ENCODE data around the gene CAPN1.
"Not testable (repeated sequence)": the region's sequence is repeated elsewhere in the genome, so short reads cannot be mapped to it uniquely, and the experiment has no call there.

The CAPN1 gene

DNA sequence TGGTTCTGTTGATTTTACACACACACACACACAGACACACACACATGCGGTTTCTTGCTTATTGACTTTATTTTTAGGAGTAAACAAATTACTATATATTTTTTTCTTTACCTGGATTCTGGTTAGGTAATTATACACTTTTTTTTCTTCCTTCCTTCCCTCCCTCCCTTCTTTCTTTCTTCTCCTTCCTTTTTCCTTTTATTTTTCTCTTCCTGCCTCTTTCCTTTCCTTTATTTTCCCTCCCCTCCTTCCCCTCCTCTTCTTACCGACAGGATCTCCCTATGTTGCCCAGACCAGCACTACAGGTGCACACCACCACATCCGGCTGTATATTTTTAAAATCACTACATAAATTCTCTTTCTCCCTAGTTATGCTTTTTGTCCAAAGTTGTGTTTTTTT lies 14.8 kb upstream of the CAPN1 start:
- ChIA-PET POLR2A (no interaction called here), CTCF (no interaction called here)
- TF ChIP-seq, protein P1, sequence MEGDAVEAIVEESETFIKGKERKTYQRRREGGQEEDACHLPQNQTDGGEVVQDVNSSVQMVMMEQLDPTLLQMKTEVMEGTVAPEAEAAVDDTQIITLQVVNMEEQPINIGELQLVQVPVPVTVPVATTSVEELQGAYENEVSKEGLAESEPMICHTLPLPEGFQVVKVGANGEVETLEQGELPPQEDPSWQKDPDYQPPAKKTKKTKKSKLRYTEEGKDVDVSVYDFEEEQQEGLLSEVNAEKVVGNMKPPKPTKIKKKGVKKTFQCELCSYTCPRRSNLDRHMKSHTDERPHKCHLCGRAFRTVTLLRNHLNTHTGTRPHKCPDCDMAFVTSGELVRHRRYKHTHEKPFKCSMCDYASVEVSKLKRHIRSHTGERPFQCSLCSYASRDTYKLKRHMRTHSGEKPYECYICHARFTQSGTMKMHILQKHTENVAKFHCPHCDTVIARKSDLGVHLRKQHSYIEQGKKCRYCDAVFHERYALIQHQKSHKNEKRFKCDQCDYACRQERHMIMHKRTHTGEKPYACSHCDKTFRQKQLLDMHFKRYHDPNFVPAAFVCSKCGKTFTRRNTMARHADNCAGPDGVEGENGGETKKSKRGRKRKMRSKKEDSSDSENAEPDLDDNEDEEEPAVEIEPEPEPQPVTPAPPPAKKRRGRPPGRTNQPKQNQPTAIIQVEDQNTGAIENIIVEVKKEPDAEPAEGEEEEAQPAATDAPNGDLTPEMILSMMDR (IDR thresholded peaks at IDR 0.05; ENCODE audit: insufficient read depth, low read length, missing control alignments) = no peak
- DNase-seq (ENCODE audit: low read depth, low spot score) = no peak
- H3K4me3 ChIP-seq (ENCODE audit: low read depth, low read length) = no peak overlapping the region

DNA sequence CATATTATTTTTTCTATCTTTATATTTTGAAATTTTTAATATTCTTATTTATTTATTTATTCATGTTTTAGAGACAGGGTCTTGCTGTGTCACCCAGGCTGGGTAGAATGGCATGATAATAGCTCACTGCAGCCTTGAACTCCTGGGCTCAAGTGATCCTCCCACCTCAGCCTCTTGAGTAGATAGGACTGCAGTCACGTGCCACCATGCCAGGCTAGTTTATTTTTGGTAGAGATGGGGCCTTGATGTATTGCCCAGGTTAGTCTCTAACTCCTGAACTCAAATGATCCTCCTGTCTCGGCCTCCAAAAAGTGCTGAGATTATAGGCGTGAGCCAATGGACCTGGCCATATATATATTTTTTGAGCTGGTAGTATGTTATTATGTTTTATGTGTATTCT lies 14.1 kb upstream of the CAPN1 start:
- POLR2A ChIA-PET = no interaction called here
- DNase-seq (ENCODE audit: low read depth, low spot score) = no peak
- no peak overlapping the region for H3K4me3 ChIP-seq (ENCODE audit: low read depth, low read length)
- CTCF ChIA-PET = no interaction called here
- TF ChIP-seq, protein P1 (IDR thresholded peaks at IDR 0.05; ENCODE audit: insufficient read depth, low read length, missing control alignments) = no peak

DNA sequence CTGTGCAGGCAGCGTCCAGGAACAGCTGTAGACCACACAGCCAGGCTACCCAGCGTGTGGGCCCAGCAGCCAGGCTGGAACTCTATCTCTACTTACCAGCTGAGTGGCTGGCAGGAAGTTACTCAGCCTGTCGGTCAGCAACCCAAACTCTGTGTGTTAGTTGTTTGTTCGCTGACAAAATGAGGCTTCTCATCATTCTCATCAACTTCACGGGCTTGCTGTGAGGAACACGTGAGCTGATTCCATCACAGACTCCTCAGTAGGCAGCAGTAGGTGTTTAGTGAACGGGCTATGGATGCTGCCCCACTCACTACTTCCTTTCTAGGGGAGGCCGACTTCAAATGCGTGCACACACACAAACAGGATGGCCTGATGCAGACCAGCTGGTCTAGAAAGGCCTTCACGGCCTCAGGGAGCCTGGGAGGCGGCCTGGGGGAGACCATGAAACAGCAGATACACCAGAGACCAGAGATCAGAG lies 12.5 kb upstream of the CAPN1 start:
- ChIA-PET POLR2A (interaction anchor here (0.9 to 1.2 kb wide), 2 partner anchors 34 to 47 kb away, joined by 3 to 4 read pairs; partner anchors contain the start of genes FAU and MRPL49), CTCF (interaction anchor here (0.7 to 1.4 kb wide), 3 partner anchors 10 to 34 kb away, joined by 3 to 4 read pairs (median 3); no protein-coding TSS in a partner anchor)
- no peak for DNase-seq (ENCODE audit: low read depth, low spot score)

DNA sequence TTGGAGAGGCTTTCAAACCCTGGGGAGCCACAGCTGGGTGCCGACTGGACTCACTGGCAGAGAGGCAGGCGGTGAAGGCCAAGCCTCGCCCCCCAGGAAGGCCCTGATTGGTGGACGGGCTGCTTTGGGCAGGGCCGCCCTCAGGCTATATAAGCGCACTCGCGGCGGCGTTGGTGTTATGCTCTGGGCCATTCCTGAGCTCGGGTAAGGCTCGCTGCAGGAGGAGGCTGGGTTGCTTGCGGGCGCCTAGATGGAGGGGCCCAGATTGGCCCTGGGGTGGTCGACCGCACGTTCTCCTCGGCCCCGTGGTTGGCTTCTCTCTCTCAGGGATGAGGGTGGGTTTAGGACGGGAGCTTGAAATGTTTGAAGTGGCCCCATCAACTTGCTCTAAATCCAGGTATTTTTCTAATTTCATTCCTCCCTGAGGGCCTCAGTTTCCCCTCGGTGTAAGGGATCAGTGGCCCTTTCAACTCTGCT lies 11.6 kb upstream of the CAPN1 start, which contains the start of gene SPDYC:
SPDYC (plus strand) TSS at position 176 of the 477 bp plus-strand sequence. CDS start 1,125 bp downstream, outside the sequence.
- no peak for DNase-seq (ENCODE audit: low read depth, low spot score)
- ChIA-PET POLR2A (interaction anchor here (0.9 to 1.2 kb wide), 3 partner anchors 10 to 48 kb away, joined by 3 to 4 read pairs (median 3); partner anchors contain the start of genes FAU and MRPL49), CTCF (interaction anchor here (0.7 to 1.4 kb wide), 3 partner anchors 9 to 15 kb away, joined by 3 to 4 read pairs (median 3); no protein-coding TSS in a partner anchor)
- TF ChIP-seq, protein P1 (IDR thresholded peaks at IDR 0.05; ENCODE audit: insufficient read depth, low read length, missing control alignments) = no peak
- no peak within 1 kb of the TSS for H3K4me3 ChIP-seq (ENCODE audit: low read depth, low read length)

More for the DNA sequence above, 12.5 kb upstream of the CAPN1 start:
- TF ChIP-seq, protein P1 (IDR thresholded peaks at IDR 0.05; ENCODE audit: insufficient read depth, low read length, missing control alignments) = no peak
- H3K4me3 ChIP-seq (ENCODE audit: low read depth, low read length) = no peak overlapping the region

DNA sequence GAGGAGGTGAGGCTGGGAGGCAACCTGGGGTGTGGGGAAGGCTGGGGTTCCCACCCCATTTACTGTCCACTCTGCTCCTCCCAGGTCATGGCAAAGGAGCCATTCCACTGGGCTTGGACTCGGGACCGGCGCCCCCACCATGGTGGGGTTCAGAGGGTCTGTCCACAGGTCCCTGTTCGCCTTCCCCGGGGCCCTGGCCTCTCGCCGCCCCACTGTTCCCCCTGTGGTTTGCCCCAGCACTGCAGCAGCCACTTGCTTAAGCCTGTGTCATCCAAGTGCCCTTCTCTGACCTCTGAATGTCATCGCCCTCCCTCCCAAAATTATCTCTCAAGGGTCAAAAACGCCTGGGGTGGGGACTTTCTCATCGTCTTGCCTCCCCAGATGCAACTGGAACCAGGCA lies 9.1 kb upstream of the CAPN1 start:
- DNase-seq (ENCODE audit: low read depth, low spot score) = no peak
- TF ChIP-seq, protein P1 (IDR thresholded peaks at IDR 0.05; ENCODE audit: insufficient read depth, low read length, missing control alignments) = no peak
- ChIA-PET CTCF (interaction anchor here (0.9 kb wide), 2 partner anchors 9 to 32 kb away, joined by 3 read pairs; partner anchors contain the start of gene CAPN1), POLR2A (no interaction called here)
- no peak overlapping the region for H3K4me3 ChIP-seq (ENCODE audit: low read depth, low read length)

DNA sequence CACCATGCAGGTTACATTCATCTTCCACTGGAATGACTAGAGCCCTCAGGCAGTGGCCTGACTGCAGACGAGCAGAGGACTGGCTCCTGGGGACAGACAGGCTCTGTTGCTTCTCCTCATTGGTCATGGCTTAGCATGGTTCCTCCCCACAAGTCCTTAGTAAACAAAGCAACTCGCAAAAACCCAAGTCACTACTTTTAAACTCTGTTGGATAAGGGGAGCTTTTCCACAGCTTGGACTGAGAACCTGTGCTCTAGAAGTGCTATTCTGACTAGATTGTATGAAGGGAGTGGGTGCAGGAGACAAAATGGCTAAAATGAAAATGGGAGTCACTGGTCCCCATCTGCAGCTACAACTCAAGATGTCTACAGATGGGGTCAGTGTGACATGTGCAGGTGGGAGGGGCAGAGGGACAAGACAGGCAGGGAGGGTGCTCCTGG lies 7.1 kb upstream of the CAPN1 start:
- H3K4me3 ChIP-seq (ENCODE audit: low read depth, low read length); DNase-seq (ENCODE audit: low read depth, low spot score); POLR2A ChIA-PET: not testable (repeated sequence)
- CTCF ChIA-PET = interaction anchor here (1.1 kb wide), 1 partner anchor 161 kb away, joined by 3 read pairs; the partner anchor contains the start of gene ARL2
